Measurements from ENCODE around the gene RPS4Y1. TPM values are rescaled to one million over a fixed set of nuclear protein-coding genes. Genes with fewer than 3 reads are reported as not detected.

The RPS4Y1 gene
- total RNA-seq (2022; extraction: Qiagen RNA extraction; ENCODE audit: low read depth), result 246 to 321 TPM (median 301 TPM) in 5 replicates

GRCh38 chrY:2841471-2841893 is at the start of gene RPS4Y1:
RPS4Y1 (plus strand) TSS chrY:2841602; CDS start chrY:2841625, 23 bp downstream.

Other genes starting within 250 kb of the RPS4Y1 start
- not detected in 5 replicates for gene SRY, start 53.9 kb upstream of the RPS4Y1 start, total RNA-seq (2022; extraction: Qiagen RNA extraction; ENCODE audit: low read depth)
- gene ZFY, start 93.8 kb downstream of the RPS4Y1 start, total RNA-seq (2022; extraction: Qiagen RNA extraction; ENCODE audit: low read depth), result 2.8 to 5.0 TPM (median 3.4 TPM) in 5 replicates